Measurements from ENCODE around the gene ZSWIM1. TPM values are rescaled to one million over a fixed set of nuclear protein-coding genes. Genes with fewer than 3 reads are reported as not detected.
"Not testable (repeated sequence)": the region's sequence is repeated elsewhere in the genome, so short reads cannot be mapped to it uniquely, and the experiment has no call there.

Gene ZSWIM1
- total and polyA plus RNA-seq, 10 of the 15 experiments (the other 5 are each of a cell fraction or from before 2014, with no cell fraction given) = 2.4 to 16.0 (median 9.8) TPM

DNA sequence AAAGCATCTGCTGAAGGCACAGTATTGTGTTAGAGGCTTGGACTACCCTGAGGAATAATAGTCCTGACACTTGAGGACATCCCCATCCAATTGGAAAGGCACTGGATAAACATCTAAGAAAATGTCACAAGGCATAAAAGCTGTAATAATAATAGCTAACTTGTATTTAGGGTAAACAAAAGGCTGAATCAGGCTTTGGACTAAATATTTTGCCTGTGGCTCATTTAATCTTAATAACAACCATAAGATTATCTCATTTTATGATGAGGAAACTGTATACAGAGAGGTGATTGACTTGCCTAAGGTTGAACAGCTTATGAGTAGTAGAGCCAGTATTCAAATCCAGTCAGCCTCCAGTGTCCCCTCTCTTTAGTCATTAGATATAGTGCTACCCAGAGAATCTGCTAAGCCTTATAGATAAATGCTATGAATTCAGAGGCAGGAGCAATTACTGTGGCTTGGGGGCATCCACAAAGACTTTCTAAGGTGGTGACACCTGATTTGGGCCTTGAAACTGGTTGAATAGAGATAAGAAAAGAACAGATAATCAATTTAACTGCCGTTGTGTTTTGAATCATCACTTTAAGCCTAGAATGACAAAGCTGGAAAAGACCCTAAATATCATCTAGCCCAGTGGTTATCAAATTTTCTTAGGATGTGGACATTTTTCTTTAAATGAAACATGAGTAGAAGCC is 7.5 kb upstream of the ZSWIM1 start:
- ChIA-PET CTCF (no interaction called here), POLR2A (no interaction called here), SMC1A (ENCODE audit: uncharacterized antibody, unreplicated experiment) (no interaction called here), RAD21 (ENCODE audit: unreplicated experiment) (interaction anchor here (1.3 kb wide), 1 partner anchor 75 kb away, joined by 3 read pairs; no protein-coding TSS in a partner anchor)
- H3K27ac ChIP-seq (ENCODE audit: control insufficient read depth, insufficient read depth) = no peak overlapping the region
- in situ Hi-C loops (cut with MboI) = no loop called here
- H3K4me1 ChIP-seq (ENCODE audit: control insufficient read depth, insufficient read depth, low read length) = no peaks in the 10 kb centered on the region
- no peaks in the 10 kb centered on the region for H3K79me2 ChIP-seq (ENCODE audit: control insufficient read depth, insufficient read depth, low read length)
- no peak for DNase-seq (ENCODE audit: low read depth, low spot score)
- no peak for ATAC-seq
- H2AFZ ChIP-seq (ENCODE audit: control insufficient read depth, low read depth, low read length) = no peak overlapping the region
- FAIRE-seq = no peak
- H3K4me3 ChIP-seq = no peak overlapping the region
- H3K36me3 ChIP-seq (ENCODE audit: control insufficient read depth in 2 of 2, insufficient read depth in 2 of 2, low read length in 1 of 2) = peaks cover 2 to 3% of the 10 kb centered on the region in 2 experiments; a peak in 1 of 4 replicates
- 92% methylated on average over 1 of the region's 1 CpG for WGBS (ENCODE audit: insufficient coverage, insufficient replicate concordance, low lambda C conversion rate, missing lambda C conversion rate)
- H3K9ac ChIP-seq (ENCODE audit: control insufficient read depth, insufficient read depth, low read length) = no peak overlapping the region
- BruUV-seq (replicated peaks) = no TSS peak
- H3K9me3 ChIP-seq (replicated peaks; ENCODE audit: control insufficient read depth, insufficient read depth, low read length) = no peaks in the 10 kb centered on the region
- H3K27me3 ChIP-seq (replicated peaks in 1 of 2; ENCODE audit: control insufficient read depth in 2 of 2, insufficient read depth in 2 of 2, low read length in 1 of 2) = no peaks in the 10 kb centered on the region
- no peaks in the 10 kb centered on the region for H4K20me1 ChIP-seq (ENCODE audit: control insufficient read depth, insufficient read depth)
- no peak for TF ChIP-seq RAD21 (IDR thresholded peaks at IDR 0.05; ENCODE audit: insufficient read depth, low read depth, low read length)
- TF ChIP-seq BCL11A (IDR thresholded peaks at IDR 0.05; ENCODE audit: low read depth, low read length) = no peak
- TF ChIP-seq, protein P1, sequence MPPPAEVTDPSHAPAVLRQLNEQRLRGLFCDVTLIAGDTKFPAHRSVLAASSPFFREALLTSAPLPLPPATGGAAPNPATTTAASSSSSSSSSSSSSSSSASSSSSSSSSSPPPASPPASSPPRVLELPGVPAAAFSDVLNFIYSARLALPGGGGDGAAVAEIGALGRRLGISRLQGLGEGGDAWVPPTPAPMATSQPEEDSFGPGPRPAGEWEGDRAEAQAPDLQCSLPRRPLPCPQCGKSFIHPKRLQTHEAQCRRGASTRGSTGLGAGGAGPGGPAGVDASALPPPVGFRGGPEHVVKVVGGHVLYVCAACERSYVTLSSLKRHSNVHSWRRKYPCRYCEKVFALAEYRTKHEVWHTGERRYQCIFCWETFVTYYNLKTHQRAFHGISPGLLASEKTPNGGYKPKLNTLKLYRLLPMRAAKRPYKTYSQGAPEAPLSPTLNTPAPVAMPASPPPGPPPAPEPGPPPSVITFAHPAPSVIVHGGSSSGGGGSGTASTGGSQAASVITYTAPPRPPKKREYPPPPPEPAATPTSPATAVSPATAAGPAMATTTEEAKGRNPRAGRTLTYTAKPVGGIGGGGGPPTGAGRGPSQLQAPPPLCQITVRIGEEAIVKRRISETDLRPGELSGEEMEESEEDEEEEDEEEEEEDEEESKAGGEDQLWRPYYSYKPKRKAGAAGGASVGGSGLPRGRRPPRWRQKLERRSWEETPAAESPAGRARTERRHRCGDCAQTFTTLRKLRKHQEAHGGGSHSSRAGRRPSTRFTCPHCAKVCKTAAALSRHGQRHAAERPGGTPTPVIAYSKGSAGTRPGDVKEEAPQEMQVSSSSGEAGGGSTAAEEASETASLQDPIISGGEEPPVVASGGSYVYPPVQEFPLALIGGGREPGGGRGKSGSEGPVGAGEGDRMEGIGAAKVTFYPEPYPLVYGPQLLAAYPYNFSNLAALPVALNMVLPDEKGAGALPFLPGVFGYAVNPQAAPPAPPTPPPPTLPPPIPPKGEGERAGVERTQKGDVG (CRISPR knock-in tag; IDR thresholded peaks at IDR 0.05) = no peak
- no peak for TF ChIP-seq NR2F1 (conservative IDR thresholded peaks at IDR 0.05)
- TF ChIP-seq, protein P2, sequence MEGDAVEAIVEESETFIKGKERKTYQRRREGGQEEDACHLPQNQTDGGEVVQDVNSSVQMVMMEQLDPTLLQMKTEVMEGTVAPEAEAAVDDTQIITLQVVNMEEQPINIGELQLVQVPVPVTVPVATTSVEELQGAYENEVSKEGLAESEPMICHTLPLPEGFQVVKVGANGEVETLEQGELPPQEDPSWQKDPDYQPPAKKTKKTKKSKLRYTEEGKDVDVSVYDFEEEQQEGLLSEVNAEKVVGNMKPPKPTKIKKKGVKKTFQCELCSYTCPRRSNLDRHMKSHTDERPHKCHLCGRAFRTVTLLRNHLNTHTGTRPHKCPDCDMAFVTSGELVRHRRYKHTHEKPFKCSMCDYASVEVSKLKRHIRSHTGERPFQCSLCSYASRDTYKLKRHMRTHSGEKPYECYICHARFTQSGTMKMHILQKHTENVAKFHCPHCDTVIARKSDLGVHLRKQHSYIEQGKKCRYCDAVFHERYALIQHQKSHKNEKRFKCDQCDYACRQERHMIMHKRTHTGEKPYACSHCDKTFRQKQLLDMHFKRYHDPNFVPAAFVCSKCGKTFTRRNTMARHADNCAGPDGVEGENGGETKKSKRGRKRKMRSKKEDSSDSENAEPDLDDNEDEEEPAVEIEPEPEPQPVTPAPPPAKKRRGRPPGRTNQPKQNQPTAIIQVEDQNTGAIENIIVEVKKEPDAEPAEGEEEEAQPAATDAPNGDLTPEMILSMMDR (IDR thresholded peaks at IDR 0.05 in 2 of 3, conservative IDR thresholded peaks at IDR 0.05 in 1 of 3; ENCODE audit: control insufficient read depth in 2 of 3, extremely low read depth in 1 of 3, insufficient read depth in 1 of 3, low read depth in 3 of 3, low read length in 3 of 3) = no peak
- no peak for TF ChIP-seq DPF2 (IDR thresholded peaks at IDR 0.05)
- TF ChIP-seq HDAC2 (IDR thresholded peaks at IDR 0.05) = no peak
- no peak for TF ChIP-seq STAT1 (conservative IDR thresholded peaks at IDR 0.05)
- TF ChIP-seq SMAD1 (IDR thresholded peaks at IDR 0.05; ENCODE audit: low read depth, partially characterized antibody) = no peak
- TF ChIP-seq ASH2L (IDR thresholded peaks at IDR 0.05; ENCODE audit: borderline replicate concordance, low read depth) = no peak
- TF ChIP-seq TCF12 (IDR thresholded peaks at IDR 0.05; ENCODE audit: low read depth, low read length) = no peak
- intact Hi-C loops (cut with micrococcal nuclease; ENCODE audit: unreplicated experiment) = no loop called here
- H3K4me2 ChIP-seq (ENCODE audit: control insufficient read depth, insufficient read depth) = no peak overlapping the region

GRCh38 chr20:45874104-45874481 is 6.9 kb upstream of the ZSWIM1 start:
- ATAC-seq; H3K4me2 ChIP-seq (ENCODE audit: control insufficient read depth, insufficient read depth); H3K9me3 ChIP-seq (replicated peaks; ENCODE audit: control insufficient read depth, insufficient read depth, low read length); H3K36me3 ChIP-seq (ENCODE audit: control insufficient read depth in 2 of 2, insufficient read depth in 2 of 2, low read length in 1 of 2); H3K9ac ChIP-seq (ENCODE audit: control insufficient read depth, insufficient read depth, low read length); FAIRE-seq; H3K79me2 ChIP-seq (ENCODE audit: control insufficient read depth, insufficient read depth, low read length); H3K27ac ChIP-seq (ENCODE audit: control insufficient read depth, insufficient read depth); intact Hi-C loops (cut with micrococcal nuclease; ENCODE audit: unreplicated experiment); H3K4me1 ChIP-seq (ENCODE audit: control insufficient read depth, insufficient read depth, low read length); DNase-seq (ENCODE audit: low read depth, low spot score); H2AFZ ChIP-seq (ENCODE audit: control insufficient read depth, low read depth, low read length); in situ Hi-C loops (cut with MboI); H4K20me1 ChIP-seq (ENCODE audit: control insufficient read depth, insufficient read depth); H3K4me3 ChIP-seq; POLR2A ChIA-PET; H3K27me3 ChIP-seq (replicated peaks in 1 of 2; ENCODE audit: control insufficient read depth in 2 of 2, insufficient read depth in 2 of 2, low read length in 1 of 2); BruUV-seq (replicated peaks); SMC1A ChIA-PET (ENCODE audit: uncharacterized antibody, unreplicated experiment): not testable (repeated sequence)
- 90% methylated on average over 10 of the region's 10 CpGs for WGBS (ENCODE audit: insufficient coverage, insufficient replicate concordance, low lambda C conversion rate, missing lambda C conversion rate)
- RAD21 ChIA-PET (ENCODE audit: unreplicated experiment) = interaction anchor here (1.3 kb wide), 1 partner anchor 75 kb away, joined by 3 read pairs; no protein-coding TSS in a partner anchor
- CTCF ChIA-PET = interaction anchor here (0.8 kb wide), 1 partner anchor 9 kb away, joined by 3 read pairs; no protein-coding TSS in a partner anchor

All from GM12878 (cell line).